Heart right ventricle (tissue), 16 donors: ENCODE data around the gene TWNK. TPM values are rescaled to one million over a fixed set of nuclear protein-coding genes. Genes with fewer than 3 reads are reported as not detected.

Experiments
- ATAC-seq, 8 donors: fragments of 200-7000 bp; cut with Tn5 transposase; one replicate each; pipeline ENCODE4 v1.9.1; 2020; ENCODE audit warnings: mild to moderate bottlenecking in 8 of 8, moderate library complexity in 8 of 8, moderate number of reproducible peaks in 1 of 8
- DNase-seq, 2 donors: peaks; one replicate each; pipeline ENCODE4 v3.0.0-alpha.2; 2020
- H3K27ac ChIP-seq, 10 donors: fragments of 200-600 bp; sonication (generic) in 2 of 10; one replicate each; pipeline versions ENCODE4 v1.5.0 to v1.8.0; 2020 to 2022; ENCODE audit warnings: mild to moderate bottlenecking in 3 of 10
- H3K27me3 ChIP-seq, 7 donors: fragments of 200-600 bp; one replicate each; pipeline ENCODE4 v1.8.0; 2021 to 2022; ENCODE audit warnings: mild to moderate bottlenecking in 2 of 7
- H3K36me3 ChIP-seq, 9 donors: fragments of 200-600 bp; sonication (generic) in 1 of 9; one replicate each; pipeline versions ENCODE4 v1.5.0 to v1.8.0; 2020 to 2022; ENCODE audit warnings: mild to moderate bottlenecking in 2 of 9
- H3K4me1 ChIP-seq, 9 donors: fragments of 200-600 bp; sonication (generic) in 1 of 9; one replicate each; pipeline versions ENCODE4 v1.5.0 to v1.8.0; 2020 to 2022; ENCODE audit warnings: mild to moderate bottlenecking in 4 of 9
- H3K4me3 ChIP-seq, 10 donors: fragments of 200-600 bp; sonication (generic) in 2 of 10; one replicate each; pipeline versions ENCODE4 v1.5.0 to v1.8.0; 2020 to 2022; ENCODE audit warnings: mild to moderate bottlenecking in 7 of 10, moderate library complexity in 2 of 10
- H3K9me3 ChIP-seq, 11 donors: fragments of 200-600 bp in 10 of 11; sonication (generic) in 2 of 11; one replicate each; pipeline versions ENCODE4 v1.5.0 to v1.8.0; 2013 to 2022; ENCODE audit warnings: mild to moderate bottlenecking in 2 of 11, control low read depth in 1 of 11, moderate library complexity in 1 of 11
- WGBS, 2 donors: extraction: QIAGEN DNeasy Blood & Tissue Kit; methylation state at CpG; one replicate each; pipeline ENCODE4 v1.1.7; 2013; ENCODE audit warnings: inconsistent platforms in 1 of 2; 5-methylcytosine and 5-hydroxymethylcytosine counted together
- intact Hi-C, 10 donors: fragments of 100-400 bp; cut with DNase I; formaldehyde crosslinking; loops; one replicate each; pipeline versions ENCODE4 v1.11.1 to v1.14.2; 2022
- polyA plus RNA-seq, 2 donors: library from polyadenylated mRNA; stranded (reverse); fragments of 200-250 nt; gene quantifications; one replicate each; pipeline ENCODE4 v1.2.3, GENCODE V29; 2013
- total RNA-seq, 10 donors: library from RNA; stranded (reverse); fragmentation: NEBNext Ultra II Directional in 3 of 10; extraction: Animal tissue kit (Norgen Biotek cat#: 25700) in 3 of 10; gene quantifications; one replicate each; pipeline versions ENCODE4 v1.2.1 to v1.2.4, GENCODE V29; 2021 to 2023
- TF ChIP-seq, protein P1 (sequence below), 9 donors: fragments of 200-600 bp; sonication (generic) in 2 of 9; IDR thresholded peaks; one replicate each; pipeline versions ENCODE4 v1.5.0 to v1.8.0; 2021 to 2022; ENCODE audit warnings: antibody characterized with exemption in 9 of 9, mild to moderate bottlenecking in 5 of 9, moderate library complexity in 1 of 9
- donor health status: Arrhythmogenic right ventricular cardiomyopathy.
- donor health status: ischemic (EF 13 %, LVEDD 7.1; RV severe dilation, severe dysfunction).
- donor health status: healthy with polysubstance abuse.
- donor health status: DM: no; HTN: yes; CAD: no.
- donor health status: DM: no; HTN: no; CAD: no.
- donor health status: ischemic (EF 25% LVEDD 6.9; RV normal size, moderate dysfunction).
- donor health status: ischemic (EF 25% LVEDD 5.7; RV mildly dilated, moderate dysfunction).
- donor health status: healthy.
- donor health status: DM: yes; HTN: yes; CAD: no.
- donor health status: Ischemic cardiomyopathy.
- donor health status: ischemic (EF 35%, LVEDD 5.7; RV mildly dilated, moderate dysfunction).
- donor health status: nonischemic (EF 11% LVEDD 7.7; RV severe dilation, severe dysfunction).
- donor health status: DM: yes; HTN: yes; CAD: no.
- donor health status: PGD.
- donor health status: ischemic (EF 29% LVEDD 5.4; RV normal size, mild dysfunction).
- donor health status: nonischemic (EF 23%, LVEDD 6.1; RV moderate dilation, normal function).

Gene TWNK
- total and polyA plus RNA-seq, 12 donors: 4.2 to 7.7 (median 5.4) TPM

DNA sequence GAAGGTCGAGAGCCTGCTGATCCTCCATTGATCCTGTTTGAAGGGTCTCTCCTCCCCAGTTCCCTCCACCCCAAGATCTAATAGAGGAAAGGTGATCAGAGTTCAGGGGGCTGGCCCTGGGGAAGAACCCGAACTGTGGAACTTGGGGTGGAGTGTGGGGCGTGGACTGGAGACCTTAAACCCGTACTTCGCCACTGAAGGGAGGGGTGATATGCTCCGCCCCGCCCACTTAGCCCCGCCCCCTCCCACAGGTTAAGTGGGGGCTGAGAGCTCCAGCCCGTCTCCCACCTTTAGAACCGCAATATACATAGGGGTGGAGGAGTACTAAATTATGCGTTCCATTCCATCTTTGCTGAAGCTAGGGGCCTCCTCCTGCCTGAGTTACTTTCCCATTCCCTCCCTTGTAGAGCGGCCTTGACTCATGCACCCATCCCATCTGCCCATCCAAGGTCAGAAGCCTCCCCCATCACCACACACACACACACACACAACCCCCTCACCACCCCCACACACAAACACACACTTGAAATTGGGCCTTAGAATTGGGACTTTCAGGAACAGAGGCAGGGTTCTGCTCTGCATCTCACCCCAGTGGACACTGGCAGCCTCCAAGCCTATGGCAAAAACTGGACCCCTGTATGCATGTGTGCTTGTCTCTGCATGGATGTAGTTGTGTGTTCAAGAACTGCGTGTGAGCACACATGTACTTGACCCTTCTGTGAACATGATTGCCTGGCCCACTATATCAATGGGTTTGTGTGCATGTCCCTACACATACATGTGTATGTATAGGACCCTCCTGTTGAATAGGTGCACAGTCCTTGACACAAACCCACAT, 17.0 kb upstream of the TWNK start:
- TF ChIP-seq, protein P1, sequence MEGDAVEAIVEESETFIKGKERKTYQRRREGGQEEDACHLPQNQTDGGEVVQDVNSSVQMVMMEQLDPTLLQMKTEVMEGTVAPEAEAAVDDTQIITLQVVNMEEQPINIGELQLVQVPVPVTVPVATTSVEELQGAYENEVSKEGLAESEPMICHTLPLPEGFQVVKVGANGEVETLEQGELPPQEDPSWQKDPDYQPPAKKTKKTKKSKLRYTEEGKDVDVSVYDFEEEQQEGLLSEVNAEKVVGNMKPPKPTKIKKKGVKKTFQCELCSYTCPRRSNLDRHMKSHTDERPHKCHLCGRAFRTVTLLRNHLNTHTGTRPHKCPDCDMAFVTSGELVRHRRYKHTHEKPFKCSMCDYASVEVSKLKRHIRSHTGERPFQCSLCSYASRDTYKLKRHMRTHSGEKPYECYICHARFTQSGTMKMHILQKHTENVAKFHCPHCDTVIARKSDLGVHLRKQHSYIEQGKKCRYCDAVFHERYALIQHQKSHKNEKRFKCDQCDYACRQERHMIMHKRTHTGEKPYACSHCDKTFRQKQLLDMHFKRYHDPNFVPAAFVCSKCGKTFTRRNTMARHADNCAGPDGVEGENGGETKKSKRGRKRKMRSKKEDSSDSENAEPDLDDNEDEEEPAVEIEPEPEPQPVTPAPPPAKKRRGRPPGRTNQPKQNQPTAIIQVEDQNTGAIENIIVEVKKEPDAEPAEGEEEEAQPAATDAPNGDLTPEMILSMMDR (IDR thresholded peaks at IDR 0.05): no peak
- DNase-seq: no peak
- intact Hi-C loops: no loop called here
- peaks cover 0 to 7% (median 0%) of the 10 kb centered on the region in 7 donors for H3K27me3 ChIP-seq
- H3K4me1 ChIP-seq: peaks cover 3 to 23% (median 15%) of the 10 kb centered on the region in 9 donors
- H3K9me3 ChIP-seq: no peaks in the 10 kb centered on the region
- H3K4me3 ChIP-seq: peak overlapping the region in 9 of 10 donors; percentile 27 to 67 (median 59)
- WGBS, 2 donors: 56 to 57% methylated on average over 13 of the region's 13 CpGs
- peak in 4 of 8 donors; percentile 3 to 15 (median 10) for ATAC-seq
- H3K36me3 ChIP-seq: peaks cover 0 to 16% (median 0%) of the 10 kb centered on the region in 9 donors
- H3K27ac ChIP-seq: no peak overlapping the region

GRCh38 chr10:100970914-100971811, 16.2 kb upstream of the TWNK start:
- no peak overlapping the region for H3K4me3 ChIP-seq
- intact Hi-C loops: no loop called here
- ATAC-seq (no peak), DNase-seq (no peak)
- no peak overlapping the region for H3K27ac ChIP-seq
- H3K27me3 ChIP-seq: peaks cover 0 to 7% (median 0%) of the 10 kb centered on the region in 7 donors
- WGBS, 2 donors: 75 to 82% methylated on average over 4 of the region's 4 CpGs
- H3K9me3 ChIP-seq: no peaks in the 10 kb centered on the region
- H3K4me1 ChIP-seq: peaks cover 3 to 23% (median 15%) of the 10 kb centered on the region in 9 donors
- H3K36me3 ChIP-seq: peaks cover 0 to 8% (median 0%) of the 10 kb centered on the region in 9 donors
- TF ChIP-seq, protein P1 (IDR thresholded peaks at IDR 0.05): no peak

DNA sequence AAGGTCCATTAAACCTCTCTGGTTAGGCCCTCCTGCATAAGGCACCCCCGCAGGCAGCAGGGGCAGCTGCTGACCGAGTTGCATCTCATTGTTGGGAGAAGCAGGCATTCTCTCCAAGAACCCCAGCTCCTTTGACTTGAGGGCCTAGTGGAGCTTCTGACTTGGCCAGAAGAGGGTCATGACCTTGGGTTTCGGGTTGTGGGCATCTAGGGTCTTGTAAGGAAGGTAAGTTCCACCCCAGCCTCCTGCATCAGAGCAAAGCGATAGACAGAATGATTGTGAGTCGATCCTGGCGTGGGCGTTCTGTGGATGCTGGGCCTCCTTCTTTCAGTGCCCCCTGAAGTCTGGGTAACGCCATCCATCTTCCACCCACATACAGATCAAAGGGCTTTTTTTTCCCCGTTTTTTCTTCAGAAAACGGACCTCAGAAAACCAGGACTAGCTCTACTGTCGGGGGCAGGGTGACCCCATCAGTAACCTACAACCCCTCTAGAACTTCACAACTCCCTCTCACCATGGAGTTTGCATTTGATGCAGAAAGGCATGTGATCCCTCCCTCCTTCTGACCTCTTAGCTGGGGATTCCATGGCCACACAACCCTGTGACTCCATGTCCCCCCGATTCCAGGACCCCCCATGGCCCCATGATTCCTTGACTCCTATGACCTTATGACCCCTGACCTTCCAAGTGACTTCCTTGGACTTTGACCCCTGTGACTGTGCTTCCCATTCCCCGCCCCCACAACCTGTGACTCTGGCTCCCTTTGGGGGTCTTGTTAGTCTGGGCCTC, 15.0 kb upstream of the TWNK start:
- Histone ChIP-seq H3K27ac (no peak overlapping the region), H3K36me3 (peaks cover 0 to 7% (median 0%) of the 10 kb centered on the region in 9 donors), H3K4me1 (peaks cover 3 to 23% (median 15%) of the 10 kb centered on the region in 9 donors), H3K4me3 (no peak overlapping the region), H3K27me3 (peaks cover 0 to 7% (median 0%) of the 10 kb centered on the region in 7 donors), H3K9me3 (no peaks in the 10 kb centered on the region)
- intact Hi-C loops: no loop called here
- ATAC-seq (no peak), DNase-seq (no peak)
- TF ChIP-seq, protein P1 (IDR thresholded peaks at IDR 0.05): no peak
- 83 to 84% methylated on average over 13 of the region's 13 CpGs for WGBS, 2 donors
